22Rv1 (cell line): ENCODE measurements around the gene PANK3.

Experiments used
- ZFX ChIP-seq: fragments of 450-650 bp; IDR thresholded peaks from 2 replicates; pipeline ENCODE4 v1.6.1; 2017; ENCODE audit warnings: antibody characterized with exemption, borderline replicate concordance
- TF ChIP-seq, protein P1 (sequence below): fragments of 450-650 bp; IDR thresholded peaks from 2 replicates; pipeline ENCODE4 v1.5.1; 2017; ENCODE audit warnings: mild to moderate bottlenecking

DNA sequence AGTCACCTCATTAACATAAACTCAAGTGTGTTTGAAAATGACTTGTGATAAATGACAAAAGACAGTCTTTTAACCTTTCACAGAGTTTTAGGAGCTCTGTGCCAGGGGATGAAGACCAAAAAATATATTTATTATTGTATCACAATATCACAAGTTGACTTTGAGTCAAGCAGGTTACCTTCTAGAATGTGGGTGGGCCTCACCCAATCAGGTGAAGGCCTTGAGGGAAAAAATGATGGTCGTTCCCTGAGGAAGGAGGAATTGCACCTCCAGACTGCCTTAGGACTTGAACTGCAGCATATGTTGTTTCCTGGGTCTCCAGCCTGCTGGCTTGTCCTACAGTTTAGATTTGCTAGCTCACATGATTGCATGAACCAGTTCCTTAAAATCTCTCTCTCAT, 41.6 kb upstream of the PANK3 start:
- TF ChIP-seq, protein P1, sequence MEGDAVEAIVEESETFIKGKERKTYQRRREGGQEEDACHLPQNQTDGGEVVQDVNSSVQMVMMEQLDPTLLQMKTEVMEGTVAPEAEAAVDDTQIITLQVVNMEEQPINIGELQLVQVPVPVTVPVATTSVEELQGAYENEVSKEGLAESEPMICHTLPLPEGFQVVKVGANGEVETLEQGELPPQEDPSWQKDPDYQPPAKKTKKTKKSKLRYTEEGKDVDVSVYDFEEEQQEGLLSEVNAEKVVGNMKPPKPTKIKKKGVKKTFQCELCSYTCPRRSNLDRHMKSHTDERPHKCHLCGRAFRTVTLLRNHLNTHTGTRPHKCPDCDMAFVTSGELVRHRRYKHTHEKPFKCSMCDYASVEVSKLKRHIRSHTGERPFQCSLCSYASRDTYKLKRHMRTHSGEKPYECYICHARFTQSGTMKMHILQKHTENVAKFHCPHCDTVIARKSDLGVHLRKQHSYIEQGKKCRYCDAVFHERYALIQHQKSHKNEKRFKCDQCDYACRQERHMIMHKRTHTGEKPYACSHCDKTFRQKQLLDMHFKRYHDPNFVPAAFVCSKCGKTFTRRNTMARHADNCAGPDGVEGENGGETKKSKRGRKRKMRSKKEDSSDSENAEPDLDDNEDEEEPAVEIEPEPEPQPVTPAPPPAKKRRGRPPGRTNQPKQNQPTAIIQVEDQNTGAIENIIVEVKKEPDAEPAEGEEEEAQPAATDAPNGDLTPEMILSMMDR = no peak
- TF ChIP-seq ZFX = no peak
